GM19099 (cell line): ENCODE measurements around the gene CYB5B.

ENCODE experiments used
- POLR2A ChIP-seq: IDR thresholded peaks from 3 replicates; pipeline ENCODE4 v1.6.1; 2011; ENCODE audit warnings: low read depth; ENCODE audit not compliant: insufficient read length; ENCODE audit errors: extremely low read depth

Gene CYB5B

GRCh38 chr16:69490707-69491324 is 66.4 kb downstream of the CYB5B start:
- no peak for TF ChIP-seq POLR2A

GRCh38 chr16:69494991-69495392 is 70.6 kb downstream of the CYB5B start:
- no peak for TF ChIP-seq POLR2A

GRCh38 chr16:69495821-69496220 is 71.4 kb downstream of the CYB5B start:
- no peak for TF ChIP-seq POLR2A

GRCh38 chr16:69496376-69496775 is 72.0 kb downstream of the CYB5B start:
- no peak for TF ChIP-seq POLR2A

GRCh38 chr16:69496896-69497295 is 72.5 kb downstream of the CYB5B start:
- no peak for TF ChIP-seq POLR2A

GRCh38 chr16:69497876-69498596 is 73.6 kb downstream of the CYB5B start:
- no peak for TF ChIP-seq POLR2A

GRCh38 chr16:69498926-69499325 is 74.5 kb downstream of the CYB5B start:
- TF ChIP-seq POLR2A = no peak

GRCh38 chr16:69499541-69500230 is 75.3 kb downstream of the CYB5B start:
- TF ChIP-seq POLR2A = no peak

- TF ChIP-seq POLR2A = no peak
These were observed 76.1 kb downstream of the CYB5B start for GRCh38 chr16:69500496-69500895.

GRCh38 chr16:69501956-69502745 is 77.7 kb downstream of the CYB5B start:
- no peak for TF ChIP-seq POLR2A

- no peak for TF ChIP-seq POLR2A
These were observed 78.8 kb downstream of the CYB5B start for GRCh38 chr16:69503244-69503643.

GRCh38 chr16:69508033-69508755 is 83.8 kb downstream of the CYB5B start:
- TF ChIP-seq POLR2A = no peak

- no peak for TF ChIP-seq POLR2A
These were observed 84.7 kb downstream of the CYB5B start for GRCh38 chr16:69509125-69509524.

GRCh38 chr16:69511651-69512050 is 87.2 kb downstream of the CYB5B start:
- TF ChIP-seq POLR2A = no peak
